ENCODE measurements around the gene FLRT3.

- no peak for TF ChIP-seq CTCF (IDR thresholded peaks at IDR 0.05 in 2 of 3, conservative IDR thresholded peaks at IDR 0.05 in 1 of 3; ENCODE audit: borderline replicate concordance in 1 of 3, insufficient read depth in 1 of 3, low read depth in 2 of 3, low read length in 2 of 3)
- no peak for TF ChIP-seq ZNF274 (IDR thresholded peaks at IDR 0.05; ENCODE audit: low read depth, low read length)
- no peak for TF ChIP-seq POLR2A (IDR thresholded peaks at IDR 0.05; ENCODE audit: borderline replicate concordance, extremely low read depth, insufficient read depth, insufficient read length)
- TF ChIP-seq EZH2 (IDR thresholded peaks at IDR 0.05), result no peak
- TF ChIP-seq EZH2phosphoT487 (IDR thresholded peaks at IDR 0.05; ENCODE audit: borderline replicate concordance), result no peak
- TF ChIP-seq SP1 (IDR thresholded peaks at IDR 0.05; ENCODE audit: low read depth), result no peak
- no peak for TF ChIP-seq ZFX (IDR thresholded peaks at IDR 0.05)
- TF ChIP-seq RAD21 (IDR thresholded peaks at IDR 0.05; ENCODE audit: low read depth), result no peak
- TF ChIP-seq ELF1 (IDR thresholded peaks at IDR 0.05; ENCODE audit: borderline replicate concordance, low read depth), result no peak
- TF ChIP-seq ATF3 (IDR thresholded peaks at IDR 0.05), result no peak
Observed at GRCh38 chr20:14319704-14320103, 17.7 kb downstream of the FLRT3 start.
